Nephron (organoid): ENCODE results near the gene CNTNAP2.
A peak's percentile ranks its signal among the peaks of the same experiment; 100 is the strongest.

Experiments
- H3K27ac Mint-ChIP-seq, 3 experiments: 2 replicates each; pipeline ENCODE4 v1.8.0; 2020; ENCODE audit warnings: mixed read lengths in 3 of 3, mild to moderate bottlenecking in 2 of 3, moderate library complexity in 1 of 3
- H3K27me3 Mint-ChIP-seq: 2 replicates; pipeline ENCODE4 v1.8.0; 2021; ENCODE audit warnings: low read depth, mild to moderate bottlenecking, moderate library complexity, mixed read lengths
- H3K36me3 Mint-ChIP-seq: 2 replicates; pipeline ENCODE4 v1.8.0; 2020; ENCODE audit warnings: low read depth, mixed read lengths
- H3K4me1 Mint-ChIP-seq: 2 replicates; pipeline ENCODE4 v1.8.0; 2020; ENCODE audit warnings: mixed read lengths
- H3K4me3 Mint-ChIP-seq, 3 experiments: 2 replicates each; pipeline ENCODE4 v1.8.0; 2020; ENCODE audit warnings: mild to moderate bottlenecking in 3 of 3, mixed read lengths in 3 of 3, moderate library complexity in 2 of 3
- H3K9me3 Mint-ChIP-seq: 2 replicates; pipeline ENCODE4 v1.8.0; 2020; ENCODE audit warnings: mixed read lengths
- TF ChIP-seq, protein P1 (sequence below), 3 experiments: fragments of 200-600 bp; sonication (generic); IDR thresholded peaks; one replicate each; pipeline ENCODE4 v1.5.0; 2021; ENCODE audit warnings: antibody characterized with exemption in 3 of 3; ENCODE audit not compliant: unreplicated experiment in 3 of 3

The CNTNAP2 gene

DNA sequence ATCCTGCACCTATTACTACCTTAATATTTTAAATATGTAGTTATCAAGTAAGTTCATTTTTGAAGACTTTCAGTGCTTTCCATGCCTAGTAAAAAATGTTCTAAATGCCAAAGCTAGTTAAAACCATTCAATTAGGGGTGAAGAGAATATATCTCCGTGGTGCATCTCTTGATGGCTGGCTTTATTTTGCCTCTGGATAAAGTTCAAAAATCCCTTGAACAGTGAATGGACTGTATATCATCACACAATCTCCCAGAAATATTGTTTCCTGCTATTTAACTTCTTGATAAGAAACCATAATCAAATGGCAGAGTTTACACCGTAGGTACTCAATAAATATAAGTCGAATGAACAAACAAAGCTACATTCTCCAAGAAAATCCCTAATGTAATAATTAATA, 1360.9 kb downstream of the CNTNAP2 start:
- peak overlapping the region in 2 of 3 experiments; percentile 34 to 36 for H3K27ac Mint-ChIP-seq
- peaks cover 18% of the 10 kb centered on the region for H3K4me1 Mint-ChIP-seq
- no peaks in the 10 kb centered on the region for H3K36me3 Mint-ChIP-seq
- TF ChIP-seq, protein P1, sequence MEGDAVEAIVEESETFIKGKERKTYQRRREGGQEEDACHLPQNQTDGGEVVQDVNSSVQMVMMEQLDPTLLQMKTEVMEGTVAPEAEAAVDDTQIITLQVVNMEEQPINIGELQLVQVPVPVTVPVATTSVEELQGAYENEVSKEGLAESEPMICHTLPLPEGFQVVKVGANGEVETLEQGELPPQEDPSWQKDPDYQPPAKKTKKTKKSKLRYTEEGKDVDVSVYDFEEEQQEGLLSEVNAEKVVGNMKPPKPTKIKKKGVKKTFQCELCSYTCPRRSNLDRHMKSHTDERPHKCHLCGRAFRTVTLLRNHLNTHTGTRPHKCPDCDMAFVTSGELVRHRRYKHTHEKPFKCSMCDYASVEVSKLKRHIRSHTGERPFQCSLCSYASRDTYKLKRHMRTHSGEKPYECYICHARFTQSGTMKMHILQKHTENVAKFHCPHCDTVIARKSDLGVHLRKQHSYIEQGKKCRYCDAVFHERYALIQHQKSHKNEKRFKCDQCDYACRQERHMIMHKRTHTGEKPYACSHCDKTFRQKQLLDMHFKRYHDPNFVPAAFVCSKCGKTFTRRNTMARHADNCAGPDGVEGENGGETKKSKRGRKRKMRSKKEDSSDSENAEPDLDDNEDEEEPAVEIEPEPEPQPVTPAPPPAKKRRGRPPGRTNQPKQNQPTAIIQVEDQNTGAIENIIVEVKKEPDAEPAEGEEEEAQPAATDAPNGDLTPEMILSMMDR (IDR thresholded peaks at IDR 0.05; ENCODE audit: unreplicated experiment in 3 of 3): no peak
- H3K27me3 Mint-ChIP-seq: no peaks in the 10 kb centered on the region
- no peak overlapping the region for H3K4me3 Mint-ChIP-seq
- H3K9me3 Mint-ChIP-seq: no peaks in the 10 kb centered on the region

DNA sequence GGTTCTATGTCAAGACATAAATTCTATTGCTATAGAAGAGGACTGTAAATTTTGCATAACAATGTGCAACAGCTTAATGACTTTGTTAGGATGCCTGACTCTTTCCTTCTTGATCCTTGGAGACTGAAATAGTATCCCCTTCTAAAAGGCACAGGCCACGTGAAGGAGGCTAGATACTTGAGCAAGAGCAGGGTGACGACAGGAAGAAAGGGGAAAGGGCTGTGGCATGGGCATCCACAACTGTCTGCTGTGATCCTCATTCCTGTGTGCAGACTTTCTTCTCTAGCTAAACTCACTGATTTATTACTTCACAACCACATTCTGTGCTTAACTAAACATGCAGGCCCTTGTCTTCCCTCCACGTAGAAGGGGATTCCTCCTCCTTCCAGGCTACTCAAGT, 1362.2 kb downstream of the CNTNAP2 start:
- no peaks in the 10 kb centered on the region for H3K36me3 Mint-ChIP-seq
- H3K27me3 Mint-ChIP-seq: no peaks in the 10 kb centered on the region
- H3K4me3 Mint-ChIP-seq: peak overlapping the region in 1 of 3 experiments; percentile 6
- TF ChIP-seq, protein P1 (IDR thresholded peaks at IDR 0.05; ENCODE audit: unreplicated experiment in 3 of 3): no peak
- H3K27ac Mint-ChIP-seq: peak overlapping the region; percentile 58 to 91 (median 71)
- peaks cover 18% of the 10 kb centered on the region for H3K4me1 Mint-ChIP-seq
- no peaks in the 10 kb centered on the region for H3K9me3 Mint-ChIP-seq

GRCh38 chr7:147483634-147484292, 1367.2 kb downstream of the CNTNAP2 start:
- Mint-ChIP-seq H3K9me3 (no peaks in the 10 kb centered on the region), H3K4me3 (no peak overlapping the region), H3K36me3 (no peaks in the 10 kb centered on the region), H3K4me1 (peaks cover 9% of the 10 kb centered on the region), H3K27ac (no peak overlapping the region), H3K27me3 (no peaks in the 10 kb centered on the region)
- TF ChIP-seq, protein P1 (IDR thresholded peaks at IDR 0.05; ENCODE audit: unreplicated experiment in 3 of 3): no peak

DNA sequence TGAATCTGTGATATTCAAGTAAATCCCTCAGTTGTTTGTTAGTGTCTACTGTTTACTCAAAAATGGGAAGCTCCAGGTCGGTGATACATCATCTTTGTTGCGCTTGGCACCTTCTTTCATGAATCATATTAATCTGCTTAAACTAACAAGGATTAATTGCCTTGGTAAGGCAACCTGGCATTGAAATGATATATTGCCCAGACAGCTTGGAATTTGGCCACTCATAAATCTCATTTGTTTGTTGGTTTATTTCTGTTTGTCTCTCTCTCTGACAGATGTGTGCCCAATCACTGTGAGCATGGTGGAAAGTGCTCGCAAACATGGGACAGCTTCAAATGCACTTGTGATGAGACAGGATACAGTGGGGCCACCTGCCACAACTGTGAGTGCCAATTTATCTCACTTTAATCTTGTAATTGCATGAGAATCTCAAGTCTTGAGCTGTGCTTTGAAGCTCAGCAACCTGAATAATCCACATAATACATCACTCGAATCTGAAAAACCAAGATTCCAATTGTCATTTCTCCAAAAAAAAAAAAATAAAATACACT, 1369.1 kb downstream of the CNTNAP2 start:
- no peaks in the 10 kb centered on the region for H3K27me3 Mint-ChIP-seq
- H3K36me3 Mint-ChIP-seq: no peaks in the 10 kb centered on the region
- H3K4me3 Mint-ChIP-seq: no peak overlapping the region
- no peak overlapping the region for H3K27ac Mint-ChIP-seq
- TF ChIP-seq, protein P1 (IDR thresholded peaks at IDR 0.05; ENCODE audit: unreplicated experiment in 3 of 3): no peak
- H3K4me1 Mint-ChIP-seq: peaks cover 3% of the 10 kb centered on the region
- no peaks in the 10 kb centered on the region for H3K9me3 Mint-ChIP-seq

DNA sequence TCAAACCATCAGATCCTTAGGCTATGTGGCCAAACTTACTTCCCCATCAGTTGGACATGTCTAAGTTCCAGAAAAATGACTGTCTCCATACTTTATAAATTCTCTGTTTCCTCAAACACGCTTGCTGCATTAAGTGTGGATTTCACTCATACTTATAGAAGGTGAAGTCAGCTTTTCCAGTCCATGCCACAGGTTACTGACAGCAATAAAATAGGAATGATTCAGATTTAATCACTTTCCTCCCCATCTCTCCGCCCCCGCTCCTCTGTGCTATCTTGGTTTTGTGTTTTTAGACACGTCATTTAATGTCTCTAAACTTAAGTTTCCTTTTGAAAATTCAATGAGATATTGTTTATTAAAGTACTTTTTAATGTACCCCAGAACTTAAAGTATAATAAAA, 1376.0 kb downstream of the CNTNAP2 start:
- peaks cover 17% of the 10 kb centered on the region for H3K9me3 Mint-ChIP-seq
- no peaks in the 10 kb centered on the region for H3K4me1 Mint-ChIP-seq
- no peaks in the 10 kb centered on the region for H3K36me3 Mint-ChIP-seq
- H3K27ac Mint-ChIP-seq: no peak overlapping the region
- peaks cover 4% of the 10 kb centered on the region for H3K27me3 Mint-ChIP-seq
- TF ChIP-seq, protein P1 (IDR thresholded peaks at IDR 0.05; ENCODE audit: unreplicated experiment in 3 of 3): no peak
- H3K4me3 Mint-ChIP-seq: no peak overlapping the region

GRCh38 chr7:147496209-147496608, 1379.6 kb downstream of the CNTNAP2 start:
- peaks cover 4% of the 10 kb centered on the region for H3K27me3 Mint-ChIP-seq
- H3K36me3 Mint-ChIP-seq: no peaks in the 10 kb centered on the region
- H3K4me3 Mint-ChIP-seq: no peak overlapping the region
- no peaks in the 10 kb centered on the region for H3K4me1 Mint-ChIP-seq
- TF ChIP-seq, protein P1 (IDR thresholded peaks at IDR 0.05; ENCODE audit: unreplicated experiment in 3 of 3): no peak
- no peak overlapping the region for H3K27ac Mint-ChIP-seq
- H3K9me3 Mint-ChIP-seq: peaks cover 21% of the 10 kb centered on the region
